Vagina (tissue), 2 donors: ENCODE results near the gene SELENOF. TPM values are rescaled to one million over a fixed set of nuclear protein-coding genes. Genes with fewer than 3 reads are reported as not detected.
"Not testable (repeated sequence)": the region's sequence is repeated elsewhere in the genome, so short reads cannot be mapped to it uniquely, and the experiment has no call there.

Source experiments
- DNase-seq, 2 donors: peaks; one replicate each; pipeline ENCODE4 v3.0.0-alpha.2; 2017; ENCODE audit errors: extremely low spot score in 2 of 2
- H3K27ac ChIP-seq: fragments of 200-600 bp; sonication (generic); one replicate; pipeline ENCODE4 v1.5.1; 2019
- H3K27me3 ChIP-seq: fragments of 200-600 bp; sonication (generic); one replicate; pipeline ENCODE4 v1.5.1; 2019
- H3K36me3 ChIP-seq, 2 donors: fragments of 200-600 bp; sonication (generic); one replicate each; pipeline ENCODE4 v1.5.1; 2017 to 2019
- H3K4me1 ChIP-seq: fragments of 200-600 bp; sonication (generic); one replicate; pipeline ENCODE4 v1.5.1; 2019
- H3K4me3 ChIP-seq, 2 donors: fragments of 200-600 bp; sonication (generic); 1 replicate in 1 of 2; 2 replicates in 1 of 2; pipeline ENCODE4 v1.5.1; 2016 to 2019
- H3K9me3 ChIP-seq: fragments of 200-600 bp; sonication (generic); one replicate; pipeline ENCODE4 v1.5.1; 2019
- CTCF ChIP-seq, 3 experiments: fragments of 450-650 bp in 2 of 3; fragments of 200-600 bp in 1 of 3; sonication (generic) in 1 of 3; IDR thresholded peaks; one replicate each; pipeline ENCODE4 v1.5.1; 2017 to 2019; ENCODE audit warnings: antibody characterized with exemption in 3 of 3, mild to moderate bottlenecking in 2 of 3, moderate library complexity in 2 of 3
- POLR2A ChIP-seq, 2 donors: fragments of 450-650 bp; IDR thresholded peaks; one replicate each; pipeline ENCODE4 v1.6.1; 2017; ENCODE audit warnings: antibody characterized with exemption in 2 of 2, mild to moderate bottlenecking in 2 of 2, moderate library complexity in 2 of 2
- POLR2AphosphoS5 ChIP-seq, 2 donors: sonication (generic); formaldehyde crosslinking; IDR thresholded peaks; one replicate each; pipeline ENCODE4 v1.9.0; 2017; ENCODE audit warnings: antibody characterized with exemption in 2 of 2, mild to moderate bottlenecking in 2 of 2, low read depth in 1 of 2; ENCODE audit not compliant: insufficient read depth in 1 of 2
- intact Hi-C: fragments of 100-400 bp; cut with DNase I; formaldehyde crosslinking; loops from one replicate; pipeline ENCODE4 v1.15.1; 2023
- total RNA-seq: library from RNA; depleted of rRNA; stranded (reverse); fragments of >200 nt; gene quantifications from one replicate; pipeline ENCODE4 v1.2.3, GENCODE V29; 2016

SELENOF gene
- total RNA-seq, 1 donor from 2014 or later = 77.3 TPM

- H3K4me1 ChIP-seq = no peaks in the 10 kb centered on the region
- no peak overlapping the region for H3K27ac ChIP-seq
- no peak for DNase-seq
- no peaks in the 10 kb centered on the region for H3K9me3 ChIP-seq
- intact Hi-C loops = no loop called here
- H3K27me3 ChIP-seq = no peaks in the 10 kb centered on the region
- no peak for TF ChIP-seq POLR2AphosphoS5 (IDR thresholded peaks at IDR 0.05; ENCODE audit: insufficient read depth in 1 of 2, low read depth in 1 of 2)
- no peak for TF ChIP-seq CTCF (IDR thresholded peaks at IDR 0.05)
- TF ChIP-seq POLR2A (IDR thresholded peaks at IDR 0.05) = no peak
- no peaks in the 10 kb centered on the region for H3K36me3 ChIP-seq
- H3K4me3 ChIP-seq = no peak overlapping the region
Observed at GRCh38 chr1:86872086-86872485, 41.8 kb downstream of the SELENOF start.

- Histone ChIP-seq H3K36me3 (no peaks in the 10 kb centered on the region), H3K4me1 (no peaks in the 10 kb centered on the region), H3K27ac (no peak overlapping the region), H3K27me3 (no peaks in the 10 kb centered on the region), H3K9me3 (no peaks in the 10 kb centered on the region), H3K4me3 (no peak overlapping the region)
- intact Hi-C loops = no loop called here
- TF ChIP-seq POLR2AphosphoS5 (IDR thresholded peaks at IDR 0.05; ENCODE audit: insufficient read depth in 1 of 2, low read depth in 1 of 2) (no peak), CTCF (IDR thresholded peaks at IDR 0.05) (no peak), POLR2A (IDR thresholded peaks at IDR 0.05) (no peak)
- DNase-seq = no peak
Observed at GRCh38 chr1:86871001-86871400, 42.9 kb downstream of the SELENOF start.

- TF ChIP-seq POLR2A (IDR thresholded peaks at IDR 0.05) = no peak
- no peak for TF ChIP-seq CTCF (IDR thresholded peaks at IDR 0.05)
- TF ChIP-seq POLR2AphosphoS5 (IDR thresholded peaks at IDR 0.05; ENCODE audit: insufficient read depth in 1 of 2, low read depth in 1 of 2) = no peak
- H3K27me3 ChIP-seq = no peaks in the 10 kb centered on the region
- DNase-seq = no peak
- H3K4me1 ChIP-seq = no peaks in the 10 kb centered on the region
- no peaks in the 10 kb centered on the region for H3K36me3 ChIP-seq
- H3K4me3 ChIP-seq = no peak overlapping the region
- no peaks in the 10 kb centered on the region for H3K9me3 ChIP-seq
- no peak overlapping the region for H3K27ac ChIP-seq
- intact Hi-C loops = no loop called here
Observed at GRCh38 chr1:86868477-86868876, 45.4 kb downstream of the SELENOF start.

- H3K36me3 ChIP-seq, DNase-seq, H3K9me3 ChIP-seq, H3K4me3 ChIP-seq, intact Hi-C loops, H3K27ac ChIP-seq, H3K4me1 ChIP-seq, H3K27me3 ChIP-seq: not testable (repeated sequence)
Observed at GRCh38 chr1:86867278-86867677, 46.6 kb downstream of the SELENOF start.

- no peak for DNase-seq
- Histone ChIP-seq H3K27ac (no peak overlapping the region), H3K27me3 (no peaks in the 10 kb centered on the region), H3K4me3 (no peak overlapping the region), H3K36me3 (no peaks in the 10 kb centered on the region), H3K9me3 (no peaks in the 10 kb centered on the region), H3K4me1 (no peaks in the 10 kb centered on the region)
- TF ChIP-seq CTCF (IDR thresholded peaks at IDR 0.05) (no peak), POLR2A (IDR thresholded peaks at IDR 0.05) (no peak), POLR2AphosphoS5 (IDR thresholded peaks at IDR 0.05; ENCODE audit: insufficient read depth in 1 of 2, low read depth in 1 of 2) (no peak)
- intact Hi-C loops = no loop called here
Observed at GRCh38 chr1:86866665-86867064, 47.3 kb downstream of the SELENOF start.
